Fibroblast of the aortic adventitia (primary cell): ENCODE measurements around the gene REEP6. TPM values are rescaled to one million over a fixed set of nuclear protein-coding genes. Genes with fewer than 3 reads are reported as not detected.
A peak's percentile ranks its signal among the peaks of the same experiment; 100 is the strongest.

Experiments used
- DNase-seq: peaks from one replicate; pipeline ENCODE4 v3.0.0-alpha.2; 2010; ENCODE audit warnings: low read depth
- H3K4me3 ChIP-seq: 2 replicates; pipeline ENCODE4 v1.5.1; 2011; ENCODE audit warnings: low read depth, mild to moderate bottlenecking, control low read depth, low read length, moderate library complexity
- CTCF ChIP-seq: IDR thresholded peaks from 2 replicates; pipeline ENCODE4 v1.5.1; 2011; ENCODE audit warnings: mild to moderate bottlenecking, low read length, control low read depth, inconsistent platforms; ENCODE audit not compliant: insufficient read depth
- total RNA-seq: library from RNA; depleted of rRNA; stranded (reverse); fragments of >200 nt; gene quantifications from 2 replicates; pipeline ENCODE4 v1.2.3, GENCODE V29; 2012; ENCODE audit warnings: low replicate concordance

REEP6 gene
- total RNA-seq, 1 donor, result 2.8 TPM

GRCh38 chr19:1452802-1453524 is 38.0 kb upstream of the REEP6 start:
- DNase-seq, result no peak
- no peak for TF ChIP-seq CTCF
- no peak overlapping the region for H3K4me3 ChIP-seq

DNA sequence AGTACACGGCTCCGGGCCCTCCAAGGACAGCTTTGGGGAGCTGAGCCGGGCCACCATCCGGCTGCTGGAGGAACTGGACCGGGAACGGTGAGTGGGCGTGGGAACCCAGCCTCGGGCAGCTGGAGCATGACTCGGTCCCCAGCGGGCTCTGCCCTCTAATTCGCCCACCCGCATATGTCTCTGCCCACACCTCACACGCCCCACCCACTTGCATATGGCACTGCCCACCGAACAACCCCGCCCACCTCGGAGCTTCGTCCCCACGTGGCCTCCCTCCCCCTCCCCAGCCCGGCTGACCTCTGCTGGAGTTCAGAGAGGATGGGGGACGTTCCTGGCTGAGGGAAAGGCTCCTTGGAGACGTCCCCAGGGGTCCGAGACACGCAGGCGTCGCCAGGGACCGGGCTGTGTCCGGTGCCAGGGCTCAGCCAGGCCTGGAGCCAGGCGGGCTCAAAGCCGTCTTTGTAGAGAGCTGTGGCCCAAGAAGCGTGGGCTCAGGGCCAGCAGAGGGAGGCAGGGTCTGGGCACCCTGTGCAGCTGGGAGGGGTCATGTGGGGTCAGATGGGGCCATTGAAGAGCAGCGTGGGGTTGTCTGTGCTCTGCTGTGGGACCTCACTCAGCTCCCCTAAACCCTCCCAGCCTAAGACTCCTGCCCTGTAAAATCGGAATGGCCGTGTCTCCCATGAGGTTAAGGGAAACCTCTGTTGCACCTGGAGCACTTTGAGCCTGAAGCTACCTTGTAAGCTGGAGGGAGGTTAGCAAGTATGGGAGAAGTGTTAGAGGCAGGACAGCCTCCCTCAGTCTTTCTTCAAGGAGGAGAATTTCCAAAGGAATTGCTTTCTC is 37.2 kb upstream of the REEP6 start:
- peak; percentile 16 for TF ChIP-seq CTCF
- no peak for DNase-seq
- no peak overlapping the region for H3K4me3 ChIP-seq

- no peak for TF ChIP-seq CTCF
- no peak overlapping the region for H3K4me3 ChIP-seq
- no peak for DNase-seq
Measured at GRCh38 chr19:1455002-1455335, 36.0 kb upstream of the REEP6 start.

DNA sequence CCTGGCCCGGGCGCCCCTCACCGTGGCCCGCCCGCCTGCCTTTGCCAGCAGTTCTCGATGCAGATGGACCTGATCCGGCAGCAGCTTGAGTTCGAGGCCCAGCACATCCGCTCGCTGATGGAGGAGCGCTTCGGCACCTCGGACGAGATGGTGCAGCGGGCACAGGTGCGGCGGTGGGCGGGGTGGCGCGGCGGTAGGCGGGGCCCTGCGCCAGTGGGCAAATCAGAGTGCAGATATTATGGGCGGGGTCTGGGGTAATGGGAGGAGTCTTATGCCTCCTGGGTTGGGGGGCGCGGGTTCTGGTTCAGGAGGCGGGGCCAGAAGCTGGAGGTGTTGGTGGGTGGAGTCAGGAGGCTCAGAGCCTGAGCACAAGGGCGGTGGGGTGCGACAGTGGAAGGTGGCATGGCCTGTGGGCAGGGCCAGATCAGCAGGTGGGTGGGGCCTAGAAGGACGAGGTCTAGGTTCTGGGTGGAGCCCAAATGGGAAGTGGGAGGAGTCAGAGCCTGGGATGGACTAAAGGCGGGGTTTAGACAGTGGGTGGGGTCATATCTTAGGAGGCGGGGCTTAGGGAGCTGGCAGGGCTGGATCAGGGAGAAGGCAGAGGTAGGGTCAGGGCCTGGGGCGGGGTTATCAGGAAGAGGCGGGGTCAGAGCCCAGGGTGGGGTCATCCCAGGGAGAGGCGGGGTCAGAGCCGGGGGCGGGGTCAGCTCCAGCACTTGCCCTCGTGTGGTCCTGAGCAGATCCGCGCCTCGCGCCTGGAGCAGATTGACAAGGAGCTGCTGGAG is 35.5 kb upstream of the REEP6 start:
- no peak for TF ChIP-seq CTCF
- no peak overlapping the region for H3K4me3 ChIP-seq
- peak; percentile 56 for DNase-seq

DNA sequence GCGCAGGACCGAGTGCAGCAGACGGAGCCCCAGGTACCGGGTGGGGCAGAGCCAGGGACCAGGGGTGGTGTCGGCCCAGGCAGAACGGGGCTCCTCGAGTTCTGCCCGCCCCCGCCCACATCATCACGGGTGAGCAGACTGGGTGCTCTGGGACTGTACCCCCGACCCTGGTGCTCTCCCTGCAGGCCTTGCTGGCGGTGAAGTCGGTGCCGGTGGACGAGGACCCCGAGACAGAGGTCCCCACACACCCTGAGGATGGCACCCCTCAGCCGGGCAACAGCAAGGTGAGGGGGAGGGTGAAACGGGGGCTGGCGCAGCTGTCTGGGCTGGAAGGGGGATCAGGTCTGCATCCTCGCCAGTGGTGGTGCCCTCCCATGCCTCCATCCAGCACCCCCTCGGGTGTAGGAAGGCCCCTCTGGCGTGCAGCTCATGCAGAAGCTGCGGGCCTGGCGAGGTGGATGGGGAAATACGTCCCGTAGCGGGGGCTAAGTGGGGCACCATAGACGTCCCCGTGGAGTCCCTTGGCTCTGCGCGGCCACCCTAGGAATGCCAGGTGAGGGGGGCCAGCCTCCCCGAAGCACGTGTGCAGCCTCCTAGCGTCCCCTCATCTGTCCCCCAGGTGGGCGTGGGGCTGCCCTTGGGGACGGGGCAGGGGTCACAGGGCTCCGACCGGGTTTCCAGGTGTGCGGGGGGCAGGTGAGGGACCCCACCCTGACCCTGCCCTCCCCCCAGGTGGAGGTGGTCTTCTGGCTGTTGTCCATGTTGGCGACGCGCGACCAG is 34.7 kb upstream of the REEP6 start:
- H3K4me3 ChIP-seq, result no peak overlapping the region
- no peak for TF ChIP-seq CTCF
- no peak for DNase-seq

DNA sequence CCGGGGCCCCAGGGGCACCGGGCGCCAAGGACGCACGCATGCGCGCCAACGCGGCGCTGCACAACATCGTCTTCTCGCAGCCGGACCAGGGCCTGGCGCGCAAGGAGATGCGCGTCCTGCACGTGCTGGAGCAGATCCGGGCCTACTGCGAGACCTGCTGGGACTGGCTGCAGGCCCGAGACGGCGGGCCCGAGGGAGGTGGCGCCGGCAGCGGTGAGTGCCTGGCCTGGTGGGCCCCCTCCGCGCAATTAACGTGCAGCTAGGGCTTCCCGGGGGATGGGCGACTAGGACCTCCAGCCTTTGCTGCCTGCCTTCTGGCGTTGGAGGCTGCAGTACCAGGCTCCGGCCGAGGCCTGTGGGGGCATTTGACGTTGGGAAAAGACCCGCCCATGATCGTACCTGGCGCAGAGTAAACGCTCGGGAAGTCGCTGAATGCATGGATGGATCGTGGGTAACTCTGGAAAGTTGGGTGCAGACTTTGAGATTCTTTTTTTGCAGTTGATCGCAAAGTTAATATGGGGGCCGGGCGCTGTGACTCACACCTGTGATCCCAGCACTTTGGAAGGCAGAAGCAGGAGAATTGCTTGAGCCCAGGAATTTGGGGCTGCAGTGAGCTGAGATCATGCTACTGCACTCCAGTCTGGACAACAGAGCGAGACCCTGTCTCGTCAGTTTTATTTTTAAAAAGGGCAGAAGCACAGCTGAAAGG is 33.8 kb upstream of the REEP6 start:
- no peak for DNase-seq
- no peak overlapping the region for H3K4me3 ChIP-seq
- TF ChIP-seq CTCF, result no peak
